BJ (cell line): ENCODE data around the gene FXYD2. TPM values are rescaled to one million over a fixed set of nuclear protein-coding genes. Genes with fewer than 3 reads are reported as not detected.

Experiments used
- CTCF ChIA-PET: fragments of 350-600 bp; formaldehyde crosslinking; extraction: SDS; loops from one replicate; lab custom pipeline; 2021; ENCODE audit warnings: antibody characterized with exemption, inconsistent platforms; lab: Yijun Ruan, JAX
- POLR2A ChIA-PET: fragments of 300-600 bp; sonication (Branson Sonifier 250); formaldehyde crosslinking; extraction: SDS; loops from one replicate; lab custom pipeline; 2021; ENCODE audit warnings: antibody characterized with exemption; lab: Charles Lee
- DNase-seq: peaks from one replicate; pipeline ENCODE4 v3.0.0-alpha.2; 2011; ENCODE audit warnings: low read depth
- H3K27me3 ChIP-seq: 2 replicates; pipeline ENCODE4 v1.6.0; 2011; ENCODE audit warnings: low read length; ENCODE audit not compliant: control insufficient read depth, insufficient read depth
- H3K36me3 ChIP-seq: 2 replicates; pipeline ENCODE4 v1.5.1; 2011; ENCODE audit warnings: low read length; ENCODE audit not compliant: control insufficient read depth, insufficient read depth
- H3K4me3 ChIP-seq: 2 replicates; pipeline ENCODE4 v1.5.1; 2011; ENCODE audit warnings: low read depth, mild to moderate bottlenecking, control low read depth, low read length
- polyA plus RNA-seq: library from polyadenylated mRNA; depleted of rRNA; stranded (reverse); fragments of >200 nt; gene quantifications from 2 replicates; pipeline ENCODE4 v1.2.3, GENCODE V29; 2011
- TF ChIP-seq, protein P1 (sequence below): IDR thresholded peaks from 2 replicates; pipeline ENCODE4 v1.5.1; 2011; ENCODE audit warnings: low read depth, mild to moderate bottlenecking, control low read depth, inconsistent platforms, low read length, moderate library complexity; ENCODE audit not compliant: insufficient read depth

FXYD2 gene
- polyA plus RNA-seq, 1 experiment: not detected

DNA sequence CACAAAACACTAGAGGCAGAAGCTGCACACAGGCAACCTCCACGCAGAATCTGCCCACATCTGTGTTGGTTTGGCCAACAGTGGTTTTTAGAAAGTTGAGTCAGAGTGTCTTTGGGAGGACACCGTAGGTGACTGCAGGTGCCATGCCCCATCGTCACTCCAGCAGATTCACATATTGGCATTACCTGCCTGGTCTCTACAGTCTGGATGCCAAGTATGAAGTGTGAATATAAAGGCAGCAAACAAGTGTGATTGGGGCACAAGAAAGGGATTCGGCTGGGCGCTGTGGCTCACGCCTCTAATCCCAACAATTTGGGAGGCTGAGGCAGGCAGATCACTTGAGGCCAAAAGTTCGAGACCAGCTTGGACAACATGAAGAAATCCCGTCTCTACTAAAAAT is 11.0 kb upstream of the FXYD2 start:
- DNase-seq: no peak
- TF ChIP-seq, protein P1, sequence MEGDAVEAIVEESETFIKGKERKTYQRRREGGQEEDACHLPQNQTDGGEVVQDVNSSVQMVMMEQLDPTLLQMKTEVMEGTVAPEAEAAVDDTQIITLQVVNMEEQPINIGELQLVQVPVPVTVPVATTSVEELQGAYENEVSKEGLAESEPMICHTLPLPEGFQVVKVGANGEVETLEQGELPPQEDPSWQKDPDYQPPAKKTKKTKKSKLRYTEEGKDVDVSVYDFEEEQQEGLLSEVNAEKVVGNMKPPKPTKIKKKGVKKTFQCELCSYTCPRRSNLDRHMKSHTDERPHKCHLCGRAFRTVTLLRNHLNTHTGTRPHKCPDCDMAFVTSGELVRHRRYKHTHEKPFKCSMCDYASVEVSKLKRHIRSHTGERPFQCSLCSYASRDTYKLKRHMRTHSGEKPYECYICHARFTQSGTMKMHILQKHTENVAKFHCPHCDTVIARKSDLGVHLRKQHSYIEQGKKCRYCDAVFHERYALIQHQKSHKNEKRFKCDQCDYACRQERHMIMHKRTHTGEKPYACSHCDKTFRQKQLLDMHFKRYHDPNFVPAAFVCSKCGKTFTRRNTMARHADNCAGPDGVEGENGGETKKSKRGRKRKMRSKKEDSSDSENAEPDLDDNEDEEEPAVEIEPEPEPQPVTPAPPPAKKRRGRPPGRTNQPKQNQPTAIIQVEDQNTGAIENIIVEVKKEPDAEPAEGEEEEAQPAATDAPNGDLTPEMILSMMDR: no peak
- no peaks in the 10 kb centered on the region for H3K36me3 ChIP-seq
- CTCF ChIA-PET: interaction anchor here (1.0 to 4.9 kb wide), 3 partner anchors 19 to 111 kb away, joined by 3 to 26 read pairs (median 3); no protein-coding TSS in a partner anchor
- peaks cover 3% of the 10 kb centered on the region; the same call in 1 of the 2 replicates for H3K27me3 ChIP-seq
- no peak overlapping the region for H3K4me3 ChIP-seq
- POLR2A ChIA-PET: no interaction called here

DNA sequence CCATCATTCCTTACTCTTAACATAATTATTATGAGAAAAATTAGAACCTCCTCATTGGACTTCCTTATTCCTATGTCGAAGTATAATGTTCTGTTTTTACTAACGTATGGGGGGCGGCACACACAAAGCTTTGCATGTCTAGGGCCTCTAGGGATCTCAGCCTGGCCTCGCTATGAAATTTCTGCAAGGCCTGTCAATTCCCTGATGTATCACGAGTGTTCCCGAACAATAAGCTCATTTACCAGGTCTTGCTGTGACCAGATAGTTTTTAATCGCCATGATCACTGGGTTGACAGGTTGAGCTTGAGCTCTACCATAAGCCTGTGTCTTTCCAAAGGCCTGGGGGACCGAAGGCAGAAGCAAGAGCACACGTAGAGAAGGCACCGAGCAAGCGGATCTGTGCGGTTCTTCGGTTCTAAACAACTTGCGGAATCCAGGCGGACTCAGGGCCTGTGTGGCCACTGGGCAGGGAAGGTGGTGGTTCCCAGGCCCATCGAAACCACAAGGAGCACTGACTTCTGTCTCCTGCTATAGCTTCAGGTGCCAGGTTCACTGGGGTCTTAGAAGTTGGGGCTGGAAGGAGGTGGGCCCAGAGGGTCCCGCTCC is 10.4 kb upstream of the FXYD2 start:
- no peak for DNase-seq
- TF ChIP-seq, protein P1: no peak
- POLR2A ChIA-PET: no interaction called here
- H3K36me3 ChIP-seq: no peaks in the 10 kb centered on the region
- H3K27me3 ChIP-seq: peaks cover 4% of the 10 kb centered on the region
- no peak overlapping the region for H3K4me3 ChIP-seq
- CTCF ChIA-PET: interaction anchor here (0.7 to 4.9 kb wide), 5 partner anchors 9 to 112 kb away, joined by 3 to 26 read pairs (median 19); no protein-coding TSS in a partner anchor

DNA sequence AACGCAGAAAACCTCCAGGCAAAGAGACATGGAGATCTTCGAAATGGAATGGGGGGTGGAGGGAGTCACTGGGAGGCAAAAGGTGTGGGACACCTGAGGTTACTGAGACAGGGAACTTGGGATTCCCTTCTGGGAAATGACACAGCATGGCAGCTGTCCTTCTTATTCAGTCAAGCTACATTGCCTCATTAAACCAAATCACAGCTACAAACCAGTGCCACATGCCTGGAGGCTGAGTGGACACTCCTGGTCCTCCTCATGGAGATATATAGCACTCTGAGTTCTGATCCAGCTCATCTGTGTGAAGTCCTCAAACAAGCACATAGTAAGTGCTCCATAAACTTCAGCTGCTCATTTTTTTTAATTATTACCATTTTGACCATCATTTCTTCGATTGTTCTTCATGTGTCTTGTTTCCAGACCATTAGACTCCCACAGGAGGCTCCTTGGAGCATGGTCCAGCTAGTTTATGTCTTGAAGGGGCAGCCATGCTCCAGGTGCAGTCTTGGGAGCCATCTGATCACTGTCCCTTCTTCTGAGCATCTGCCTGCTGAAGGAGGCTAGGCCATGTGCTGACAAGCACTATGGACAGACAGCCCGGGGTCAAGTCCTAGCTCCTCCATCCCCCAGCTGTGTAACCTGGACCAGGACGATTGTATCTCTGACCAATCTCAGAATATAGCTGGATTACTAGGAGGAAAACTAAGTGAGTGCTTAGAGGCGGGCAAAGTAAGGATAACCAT is 9.7 kb upstream of the FXYD2 start:
- no peaks in the 10 kb centered on the region for H3K36me3 ChIP-seq
- TF ChIP-seq, protein P1: no peak
- CTCF ChIA-PET: interaction anchor here (0.6 to 4.9 kb wide), 7 partner anchors 10 to 220 kb away, joined by 3 to 26 read pairs (median 15); no protein-coding TSS in a partner anchor
- peaks cover 2% of the 10 kb centered on the region for H3K27me3 ChIP-seq
- no peak for DNase-seq
- no peak overlapping the region for H3K4me3 ChIP-seq
- POLR2A ChIA-PET: no interaction called here

DNA sequence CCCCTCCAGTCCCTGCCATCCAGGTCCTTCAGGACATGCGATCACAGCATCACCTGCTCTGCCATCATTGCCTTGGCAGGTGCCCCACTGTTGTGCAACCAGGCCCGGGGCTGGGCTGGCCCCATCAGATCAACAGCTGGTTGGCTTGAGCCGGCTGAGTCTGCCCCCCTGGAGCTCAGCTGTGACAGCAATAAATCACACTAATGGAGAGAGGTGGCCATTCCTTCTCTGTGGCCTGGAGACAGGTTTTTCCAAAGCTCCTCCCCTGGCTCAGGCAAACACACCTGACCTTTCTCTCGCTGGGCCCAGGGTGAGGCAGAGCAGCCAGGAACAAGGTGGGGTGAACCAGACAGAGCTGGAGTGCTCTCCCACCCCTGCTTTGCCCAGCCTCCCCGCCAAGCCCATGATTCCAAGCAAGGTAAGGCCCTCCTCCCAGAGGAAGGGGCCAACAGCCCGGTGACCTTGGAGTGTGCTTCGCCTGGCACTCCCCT is 8.9 kb upstream of the FXYD2 start:
- H3K36me3 ChIP-seq: no peaks in the 10 kb centered on the region
- H3K4me3 ChIP-seq: no peak overlapping the region
- POLR2A ChIA-PET: no interaction called here
- CTCF ChIA-PET: interaction anchor here (1.0 to 4.9 kb wide), 6 partner anchors 11 to 114 kb away, joined by 3 to 26 read pairs (median 17); no protein-coding TSS in a partner anchor
- H3K27me3 ChIP-seq: peaks cover 2% of the 10 kb centered on the region
- TF ChIP-seq, protein P1: no peak
- DNase-seq: no peak

DNA sequence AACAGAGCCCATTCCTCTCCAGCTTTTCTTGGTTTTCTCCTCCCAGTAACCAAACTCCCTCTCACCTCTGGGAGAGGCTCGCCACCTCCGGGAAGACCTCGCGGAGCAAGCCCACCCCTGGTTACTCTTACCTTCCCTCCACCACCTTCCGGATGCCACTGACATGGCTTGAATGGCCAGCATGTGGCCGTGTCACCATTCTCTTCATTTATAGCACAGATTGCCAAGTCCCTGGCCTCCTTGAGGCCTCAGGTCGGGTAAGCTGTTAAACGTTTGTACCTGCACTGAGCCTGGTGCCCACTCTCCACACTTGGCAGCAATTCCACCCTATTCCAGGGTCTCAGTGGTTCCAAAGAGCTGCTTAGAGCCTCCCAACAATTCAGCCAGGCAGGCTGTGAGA is 8.0 kb upstream of the FXYD2 start:
- CTCF ChIA-PET: interaction anchor here (0.7 to 4.9 kb wide), 7 partner anchors 10 to 118 kb away, joined by 3 to 26 read pairs (median 15); no protein-coding TSS in a partner anchor
- TF ChIP-seq, protein P1: no peak
- Histone ChIP-seq H3K27me3 (peaks cover 2% of the 10 kb centered on the region), H3K36me3 (no peaks in the 10 kb centered on the region), H3K4me3 (no peak overlapping the region)
- POLR2A ChIA-PET: no interaction called here
- no peak for DNase-seq
